Vagina (tissue), 2 donors: Measurements from ENCODE around the gene SRGAP2B. TPM values are rescaled to one million over a fixed set of nuclear protein-coding genes. Genes with fewer than 3 reads are reported as not detected.
"Not testable (repeated sequence)": the region's sequence is repeated elsewhere in the genome, so short reads cannot be mapped to it uniquely, and the experiment has no call there.

Experiments used
- DNase-seq, 2 donors: peaks; one replicate each; pipeline ENCODE4 v3.0.0-alpha.2; 2017; ENCODE audit errors: extremely low spot score in 2 of 2
- H3K27ac ChIP-seq: fragments of 200-600 bp; sonication (generic); one replicate; pipeline ENCODE4 v1.5.1; 2019
- H3K27me3 ChIP-seq: fragments of 200-600 bp; sonication (generic); one replicate; pipeline ENCODE4 v1.5.1; 2019
- H3K36me3 ChIP-seq, 2 donors: fragments of 200-600 bp; sonication (generic); one replicate each; pipeline ENCODE4 v1.5.1; 2017 to 2019
- H3K4me1 ChIP-seq: fragments of 200-600 bp; sonication (generic); one replicate; pipeline ENCODE4 v1.5.1; 2019
- H3K4me3 ChIP-seq, 2 donors: fragments of 200-600 bp; sonication (generic); 1 replicate in 1 of 2; 2 replicates in 1 of 2; pipeline ENCODE4 v1.5.1; 2016 to 2019
- H3K9me3 ChIP-seq: fragments of 200-600 bp; sonication (generic); one replicate; pipeline ENCODE4 v1.5.1; 2019
- intact Hi-C: fragments of 100-400 bp; cut with DNase I; formaldehyde crosslinking; loops from one replicate; pipeline ENCODE4 v1.15.1; 2023
- total RNA-seq: library from RNA; depleted of rRNA; stranded (reverse); fragments of >200 nt; gene quantifications from one replicate; pipeline ENCODE4 v1.2.3, GENCODE V29; 2016

The SRGAP2B gene
- total RNA-seq, 1 donor from 2014 or later = 31.4 TPM

DNA sequence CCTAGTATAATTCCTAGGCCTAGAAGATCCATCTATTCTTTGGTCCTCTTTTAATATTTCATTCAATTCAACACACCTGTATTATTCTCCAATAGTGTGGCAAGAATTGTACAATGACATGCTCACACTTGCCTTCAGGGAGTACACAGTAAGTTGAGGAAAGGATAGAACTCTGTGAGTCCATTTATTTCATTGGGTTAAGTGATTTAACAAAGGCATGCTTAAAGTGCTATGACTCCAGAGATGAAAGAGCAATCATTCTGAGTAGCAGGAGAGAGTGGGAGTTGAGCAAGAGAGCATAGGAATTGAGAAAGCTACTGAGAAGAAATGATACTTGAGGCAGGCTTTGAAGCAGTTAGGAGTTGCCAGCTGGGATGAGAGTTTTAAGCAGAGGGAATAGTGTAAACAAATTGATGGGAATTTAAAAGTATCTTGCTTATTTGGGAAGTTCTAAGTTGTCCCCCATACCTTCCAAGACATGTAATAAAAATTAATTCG, 19.5 kb upstream of the SRGAP2B start:
- DNase-seq, H3K27me3 ChIP-seq, H3K4me3 ChIP-seq, intact Hi-C loops, H3K4me1 ChIP-seq, H3K27ac ChIP-seq, H3K9me3 ChIP-seq, H3K36me3 ChIP-seq: not testable (repeated sequence)

DNA sequence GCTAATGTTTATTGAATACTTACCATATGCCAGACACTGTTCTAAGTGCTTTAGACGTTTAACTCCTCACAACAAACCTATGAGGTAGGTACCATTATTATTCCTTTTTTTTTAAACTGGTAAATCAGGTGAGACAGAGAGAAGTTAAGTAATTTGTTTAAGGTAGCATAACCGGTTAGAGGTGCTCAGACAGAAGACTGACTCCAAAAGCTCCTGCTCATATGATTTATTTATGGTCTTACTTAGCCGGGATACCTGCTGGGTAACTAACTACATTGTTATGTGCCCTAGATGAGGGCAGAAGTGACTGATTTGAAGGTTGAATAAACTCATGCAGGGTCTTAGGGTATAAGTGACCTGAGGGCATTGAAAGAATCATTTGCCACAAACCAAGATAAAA, 17.6 kb upstream of the SRGAP2B start:
- DNase-seq, H3K27me3 ChIP-seq, H3K36me3 ChIP-seq, intact Hi-C loops, H3K4me1 ChIP-seq, H3K27ac ChIP-seq, H3K9me3 ChIP-seq, H3K4me3 ChIP-seq: not testable (repeated sequence)

DNA sequence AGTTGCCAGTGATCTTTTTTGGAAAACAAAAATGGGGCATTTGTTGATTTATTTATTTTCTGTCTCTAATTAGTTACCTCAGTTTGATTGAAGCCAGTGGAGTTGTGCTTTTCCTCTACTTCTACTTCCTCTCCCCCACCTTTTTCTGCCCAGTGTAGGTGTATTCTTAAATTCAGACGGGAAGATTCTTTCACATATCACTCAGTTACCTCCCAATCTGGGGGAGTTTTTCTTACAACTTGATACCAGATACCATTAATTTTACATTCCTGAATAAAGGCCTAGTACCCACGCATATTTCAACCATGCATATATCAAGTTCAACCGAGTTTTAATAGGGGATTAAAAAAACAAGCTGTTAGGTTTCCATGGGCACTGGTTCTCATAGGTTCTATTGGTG, 16.5 kb upstream of the SRGAP2B start:
- DNase-seq, H3K36me3 ChIP-seq, H3K27me3 ChIP-seq, intact Hi-C loops, H3K4me3 ChIP-seq, H3K9me3 ChIP-seq, H3K4me1 ChIP-seq, H3K27ac ChIP-seq: not testable (repeated sequence)

DNA sequence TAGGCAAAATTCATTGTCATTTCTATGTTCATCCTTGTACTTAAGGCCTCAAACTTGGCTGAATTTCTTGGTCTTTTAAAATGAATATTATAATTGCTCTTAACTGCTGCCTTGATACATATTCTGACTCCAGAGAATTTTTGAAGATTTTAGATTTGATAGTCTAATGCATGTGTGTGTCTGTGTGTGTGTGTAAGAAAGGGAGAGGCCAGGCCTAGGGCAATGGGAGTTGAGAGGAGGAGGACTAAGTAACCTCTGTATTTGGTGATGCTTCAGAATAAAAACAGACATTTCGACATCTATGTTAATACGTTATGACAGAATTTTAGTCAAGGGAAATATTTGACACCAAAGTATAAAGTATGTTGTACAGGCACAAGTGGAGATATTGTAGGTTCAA, 8.2 kb upstream of the SRGAP2B start:
- DNase-seq, H3K27me3 ChIP-seq, H3K36me3 ChIP-seq, H3K4me3 ChIP-seq, H3K9me3 ChIP-seq, H3K27ac ChIP-seq, intact Hi-C loops, H3K4me1 ChIP-seq: not testable (repeated sequence)

DNA sequence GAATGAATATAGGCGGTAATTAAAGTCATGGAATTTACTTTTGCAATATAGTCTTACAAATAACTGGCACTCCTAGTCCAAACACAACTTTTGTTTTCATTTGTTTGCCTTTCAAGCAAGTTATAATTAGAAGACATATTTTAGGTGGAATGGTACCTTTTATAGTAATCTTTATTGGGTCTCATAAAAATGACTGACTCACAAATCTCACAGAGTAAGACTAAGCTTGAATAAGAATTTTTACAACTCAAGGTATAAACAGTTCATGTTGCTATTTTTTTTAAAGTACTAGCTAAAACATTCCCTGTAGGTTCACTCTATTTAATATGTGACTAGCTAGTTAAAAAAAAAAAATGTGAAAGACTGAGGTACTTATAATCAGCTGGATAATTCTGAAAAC, 6.6 kb upstream of the SRGAP2B start:
- H3K4me3 ChIP-seq, H3K27ac ChIP-seq, H3K27me3 ChIP-seq, H3K4me1 ChIP-seq, intact Hi-C loops, H3K9me3 ChIP-seq, H3K36me3 ChIP-seq, DNase-seq: not testable (repeated sequence)

DNA sequence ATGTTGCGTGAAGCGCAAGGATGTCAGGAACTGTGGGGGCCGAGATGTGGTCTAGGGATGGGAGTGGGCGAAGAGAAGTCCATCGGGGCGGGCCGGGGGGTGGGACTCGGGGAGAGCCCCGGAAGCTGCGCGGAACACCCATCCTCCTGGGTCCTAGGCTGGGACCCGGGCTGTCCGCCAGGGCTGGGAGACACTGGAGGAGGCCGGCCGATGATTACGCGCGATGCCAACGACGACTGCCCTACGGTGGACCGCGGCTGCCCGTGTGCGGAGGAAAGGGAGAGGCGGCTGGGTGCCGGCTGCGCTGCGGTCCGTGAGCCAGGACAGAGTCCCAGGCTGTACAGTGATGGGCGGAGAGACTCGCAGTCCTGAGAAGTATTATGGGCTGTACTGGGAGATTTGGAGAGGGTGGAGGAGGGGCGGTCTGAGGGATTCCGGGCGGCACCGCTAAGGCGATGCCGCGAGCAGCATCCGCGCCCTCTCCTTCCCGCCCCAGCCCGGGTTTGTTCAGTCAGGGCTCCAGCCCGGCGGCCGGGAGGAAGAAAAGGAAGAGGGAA, 395 bp downstream of the SRGAP2B start:
- intact Hi-C loops, H3K27me3 ChIP-seq, H3K9me3 ChIP-seq, H3K27ac ChIP-seq, H3K36me3 ChIP-seq, DNase-seq, H3K4me1 ChIP-seq: not testable (repeated sequence)
- H3K4me3 ChIP-seq = peak overlapping the region; percentile 37 to 44

DNA sequence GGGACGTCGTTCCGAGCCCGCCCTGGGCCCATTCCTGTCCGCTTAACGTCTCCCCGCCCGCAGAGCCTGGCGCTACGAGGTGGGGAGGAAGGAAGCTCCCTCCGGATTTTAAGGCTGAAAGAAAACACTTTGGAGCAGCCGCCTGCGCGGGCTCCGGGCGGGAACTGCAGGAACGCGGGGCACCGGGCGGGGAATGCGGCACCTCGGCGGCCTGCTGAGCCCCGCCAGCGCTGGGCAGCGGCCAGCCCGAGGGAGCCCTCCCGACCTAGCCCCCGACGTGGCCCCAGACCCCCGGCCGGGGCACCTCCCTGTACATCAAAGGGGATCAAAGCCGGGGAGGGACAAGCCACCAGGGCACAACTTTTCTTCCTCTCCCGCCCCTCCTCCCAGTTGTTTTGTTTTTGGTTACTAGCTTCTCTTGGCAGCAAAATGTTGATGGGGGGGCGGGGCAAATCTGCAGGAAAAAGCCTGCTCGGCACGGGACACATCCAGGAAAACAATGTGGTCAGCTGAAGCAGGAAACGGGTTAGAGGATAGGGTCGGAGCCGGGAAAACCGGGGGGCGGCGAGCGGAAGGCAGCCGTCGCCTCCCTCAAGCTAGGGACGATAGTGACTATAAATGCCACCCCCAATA, 1.5 kb downstream of the SRGAP2B start:
- H3K27me3 ChIP-seq, intact Hi-C loops, H3K36me3 ChIP-seq, H3K9me3 ChIP-seq, H3K4me1 ChIP-seq: not testable (repeated sequence)
- DNase-seq = peak in 1 of 2 donors; percentile 65
- peak overlapping the region; percentile 66 for H3K27ac ChIP-seq
- H3K4me3 ChIP-seq = peak overlapping the region; percentile 42 to 48

DNA sequence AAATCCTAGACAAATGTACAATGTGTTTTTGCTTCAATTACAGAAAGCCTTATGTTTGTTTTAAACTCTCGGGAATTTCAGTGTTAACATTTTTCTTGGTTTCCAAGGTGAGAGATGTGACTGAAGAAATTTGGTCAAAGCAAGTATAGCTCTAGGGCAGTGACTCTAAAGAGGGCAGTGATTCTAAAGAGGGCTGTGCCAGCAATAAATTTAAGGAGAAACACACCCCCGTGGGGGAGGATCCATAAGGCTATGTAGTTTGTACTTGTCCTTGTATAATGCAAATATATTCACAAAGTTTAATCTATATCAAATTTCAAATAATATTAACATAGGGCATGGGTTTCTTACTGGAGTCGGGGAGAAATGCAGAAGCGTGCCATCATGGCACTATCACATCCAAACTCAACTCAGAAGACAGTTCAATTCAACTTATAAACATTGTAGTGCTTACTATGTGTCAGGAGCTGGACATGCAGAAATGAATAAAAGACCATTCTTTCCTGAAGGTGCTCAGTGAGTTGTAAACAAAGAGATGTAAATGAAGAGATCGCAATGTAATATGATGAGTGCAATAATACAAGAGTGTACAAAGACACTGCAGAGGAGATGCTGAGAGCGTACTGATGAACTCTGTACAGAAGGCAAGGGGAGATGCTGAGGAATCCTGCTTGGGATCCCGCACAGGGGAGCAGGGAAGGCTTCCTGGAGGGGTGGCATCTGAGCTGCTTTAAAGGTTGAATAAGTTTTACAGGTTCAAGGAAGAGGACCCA, 12.5 kb downstream of the SRGAP2B start:
- H3K4me1 ChIP-seq, H3K36me3 ChIP-seq, intact Hi-C loops, H3K4me3 ChIP-seq, DNase-seq, H3K9me3 ChIP-seq, H3K27me3 ChIP-seq, H3K27ac ChIP-seq: not testable (repeated sequence)

DNA sequence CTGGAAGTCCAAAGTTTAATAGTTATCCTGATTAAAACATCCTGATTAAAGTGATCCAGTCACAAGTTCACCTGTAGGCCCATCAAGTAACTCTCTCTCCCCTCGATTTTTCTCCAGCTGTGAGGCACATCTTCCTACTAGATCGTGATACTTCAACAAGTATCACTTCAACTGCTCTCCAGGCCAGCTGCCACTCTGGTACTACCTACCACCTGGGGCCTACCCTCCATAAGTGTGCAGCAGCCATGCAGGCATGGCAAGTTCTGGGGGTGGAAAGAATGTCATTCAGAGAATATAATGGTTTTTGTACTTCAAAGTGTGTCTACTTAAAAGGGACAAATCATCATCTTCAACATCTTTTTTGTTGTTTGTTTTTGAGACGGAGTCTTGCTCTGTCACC, 14.9 kb downstream of the SRGAP2B start:
- H3K27ac ChIP-seq, H3K36me3 ChIP-seq, H3K4me1 ChIP-seq, H3K27me3 ChIP-seq, H3K9me3 ChIP-seq, DNase-seq, intact Hi-C loops, H3K4me3 ChIP-seq: not testable (repeated sequence)

DNA sequence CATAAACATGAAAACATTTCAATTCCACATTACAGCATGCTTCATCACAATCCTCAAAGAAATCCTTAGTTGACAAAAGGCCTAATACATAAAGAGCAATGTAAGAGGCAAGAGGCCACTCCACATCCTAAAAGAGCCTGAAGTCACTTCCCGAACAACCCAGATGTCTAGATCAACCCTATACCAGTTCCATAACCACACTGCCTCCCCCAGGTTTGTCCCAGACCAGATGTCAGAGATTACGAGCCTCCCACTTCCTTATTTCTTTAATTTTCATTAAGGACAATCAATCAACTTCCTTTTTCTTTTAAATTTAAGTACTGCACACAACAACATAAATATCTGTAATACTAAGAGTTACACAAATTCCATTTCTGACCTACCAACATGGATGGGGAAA, 15.4 kb downstream of the SRGAP2B start:
- H3K4me1 ChIP-seq, H3K27ac ChIP-seq, intact Hi-C loops, H3K36me3 ChIP-seq, DNase-seq, H3K4me3 ChIP-seq, H3K9me3 ChIP-seq, H3K27me3 ChIP-seq: not testable (repeated sequence)

DNA sequence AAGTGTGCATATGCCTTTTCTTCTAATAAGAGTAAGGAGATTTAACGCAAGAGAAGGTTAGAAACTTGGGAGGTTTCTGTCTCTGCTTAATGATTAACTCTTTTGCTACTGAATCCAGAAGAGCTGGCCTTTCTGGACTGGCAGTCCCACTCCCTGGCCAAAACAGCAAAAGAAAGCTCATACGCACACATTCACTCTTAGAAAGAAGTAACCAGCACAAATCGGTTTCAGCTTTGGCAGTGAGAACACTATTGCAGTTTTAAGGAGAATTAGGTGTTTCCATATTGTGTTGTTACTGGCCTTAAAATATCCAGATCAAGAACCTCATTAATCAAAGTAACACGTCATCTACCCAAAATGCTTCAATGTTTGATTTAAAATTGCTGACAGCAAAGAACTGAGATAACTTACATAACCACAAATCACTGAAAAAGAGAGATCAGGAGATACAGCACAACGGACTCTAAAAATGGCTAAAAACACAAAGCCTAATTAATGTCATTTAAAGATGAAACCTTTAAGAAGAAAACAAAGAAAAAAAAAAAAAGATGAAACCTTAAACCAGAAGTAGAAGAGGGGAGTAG, 16.2 kb downstream of the SRGAP2B start:
- H3K4me3 ChIP-seq, H3K27ac ChIP-seq, H3K27me3 ChIP-seq, intact Hi-C loops, H3K36me3 ChIP-seq, DNase-seq, H3K9me3 ChIP-seq, H3K4me1 ChIP-seq: not testable (repeated sequence)

DNA sequence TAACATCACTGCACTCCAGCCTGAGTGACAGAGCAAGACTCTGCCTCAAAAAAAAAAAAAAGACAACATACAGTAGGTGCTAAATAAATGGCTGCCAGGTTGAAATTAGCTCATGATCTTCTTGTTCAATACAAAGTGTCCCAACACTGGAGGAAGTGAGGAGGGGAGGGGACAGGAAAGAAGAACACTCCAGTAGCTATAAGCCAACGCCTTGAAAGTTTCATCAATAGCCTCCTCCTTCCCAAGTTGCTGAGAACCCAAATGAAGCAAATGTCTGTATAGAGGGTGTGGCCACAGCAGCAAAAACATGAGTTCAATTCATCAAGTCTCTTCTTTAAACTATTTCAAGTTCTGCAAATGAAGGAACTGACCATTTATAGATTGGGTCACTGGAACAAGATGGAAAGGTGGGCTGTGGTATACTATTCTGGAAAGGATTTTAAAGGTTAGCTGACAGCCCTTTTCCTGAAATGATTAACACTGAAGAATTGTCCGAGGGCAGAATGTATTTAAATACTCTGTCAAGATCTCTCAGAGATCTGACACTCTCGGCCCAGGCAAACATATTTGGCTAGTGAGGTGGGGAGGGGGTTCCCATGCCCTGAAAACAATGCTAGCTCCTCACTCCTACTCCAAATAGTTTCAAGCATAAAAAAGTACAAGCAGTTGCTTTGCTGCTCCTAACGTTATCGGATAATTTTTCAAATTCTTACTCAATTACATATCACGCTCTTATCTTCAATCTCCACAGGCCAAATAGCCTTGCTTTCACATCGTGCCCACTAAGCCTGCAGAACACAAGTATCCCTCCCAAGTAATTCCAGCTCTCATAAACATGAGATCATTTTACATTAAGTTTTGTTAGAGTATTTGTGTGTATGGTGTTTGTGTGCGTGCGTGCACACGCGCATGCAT, 17.0 kb downstream of the SRGAP2B start:
- DNase-seq, H3K9me3 ChIP-seq, H3K4me1 ChIP-seq, H3K36me3 ChIP-seq, H3K27me3 ChIP-seq, H3K27ac ChIP-seq, H3K4me3 ChIP-seq, intact Hi-C loops: not testable (repeated sequence)

DNA sequence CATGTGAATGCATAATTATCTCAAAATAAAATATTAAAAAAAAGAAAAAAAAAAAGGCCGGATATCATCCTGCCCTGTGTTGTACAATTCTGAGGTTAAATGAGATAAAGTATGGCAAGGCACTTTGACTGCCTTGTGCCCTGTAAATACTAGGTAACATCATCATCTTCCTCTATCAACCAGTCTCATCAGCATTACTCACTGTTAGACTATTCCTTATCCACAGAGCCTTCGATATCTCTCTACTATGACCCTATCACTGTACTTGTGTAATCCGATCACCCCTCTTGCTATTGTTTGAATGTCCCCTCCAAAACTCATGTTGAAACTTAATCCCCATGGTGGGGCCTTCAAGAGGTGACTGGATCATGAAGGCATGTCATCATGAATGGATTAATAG, 18.3 kb downstream of the SRGAP2B start:
- H3K4me3 ChIP-seq, H3K27me3 ChIP-seq, intact Hi-C loops: not testable (repeated sequence)

More for the DNA sequence above, 18.3 kb downstream of the SRGAP2B start:
- not testable (repeated sequence) for H3K4me1 ChIP-seq, H3K27ac ChIP-seq, H3K36me3 ChIP-seq, H3K9me3 ChIP-seq, DNase-seq
